ENCODE data around the gene CTNNA1.
"Not testable (repeated sequence)": the region's sequence is repeated elsewhere in the genome, so short reads cannot be mapped to it uniquely, and the experiment has no call there.

The CTNNA1 gene

DNA sequence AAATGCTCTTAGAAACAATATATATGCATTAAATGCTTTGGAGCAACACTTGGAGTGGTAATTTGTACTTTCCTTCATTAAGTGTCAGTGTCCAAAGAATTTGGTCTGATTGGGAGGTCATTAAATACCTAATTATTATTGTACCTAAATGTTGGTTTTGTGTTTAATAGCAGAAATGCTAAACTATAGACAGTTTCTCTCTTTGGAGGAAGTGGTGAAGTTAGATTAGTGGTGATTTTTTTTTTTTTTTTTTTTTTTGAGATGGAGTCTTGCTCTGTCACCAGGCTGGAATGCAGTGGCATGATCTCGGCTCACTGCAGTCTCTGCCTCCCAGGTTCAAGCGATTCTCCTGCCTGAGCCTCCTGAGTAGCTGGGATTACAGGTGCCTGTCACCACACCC lies 168.1 kb downstream of the CTNNA1 start:
- TF ChIP-seq, protein P1, sequence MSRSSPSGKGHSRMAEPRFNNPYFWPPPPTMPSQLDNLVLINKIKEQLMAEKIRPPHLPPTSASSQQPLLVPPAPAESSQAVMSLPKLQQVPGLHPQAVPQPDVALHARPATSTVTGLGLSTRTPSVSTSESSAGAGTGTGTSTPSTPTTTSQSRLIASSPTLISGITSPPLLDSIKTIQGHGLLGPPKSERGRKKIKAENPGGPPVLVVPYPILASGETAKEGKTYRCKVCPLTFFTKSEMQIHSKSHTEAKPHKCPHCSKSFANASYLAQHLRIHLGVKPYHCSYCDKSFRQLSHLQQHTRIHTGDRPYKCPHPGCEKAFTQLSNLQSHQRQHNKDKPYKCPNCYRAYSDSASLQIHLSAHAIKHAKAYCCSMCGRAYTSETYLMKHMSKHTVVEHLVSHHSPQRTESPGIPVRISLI (tag by site-specific recombination; IDR thresholded peaks at IDR 0.05) = peak; percentile 85
- CTCF ChIA-PET = interaction anchor here (0.7 kb wide), 1 partner anchor 28 kb away, joined by 4 read pairs; no protein-coding TSS in a partner anchor
- POLR2A ChIA-PET; H3K27ac ChIP-seq (ENCODE audit: extremely low read depth, low read depth, low read length); H3K4me3 ChIP-seq (ENCODE audit: low read depth, low read length); H3K4me1 ChIP-seq (ENCODE audit: control insufficient read depth, insufficient read depth, low read length); H3K9me3 ChIP-seq (ENCODE audit: control insufficient read depth, insufficient read depth, low read depth, low read length): not testable (repeated sequence)
- H3K36me3 ChIP-seq (ENCODE audit: control insufficient read depth in 2 of 2, insufficient read depth in 1 of 2, low read length in 2 of 2) = peaks cover 0 to 56% of the 10 kb centered on the region in 2 experiments; a peak in 2 of 3 replicates

- POLR2A ChIA-PET = no interaction called here
- peaks cover 0 to 66% of the 10 kb centered on the region in 2 experiments; a peak in 1 of 3 replicates for H3K36me3 ChIP-seq (ENCODE audit: control insufficient read depth in 2 of 2, insufficient read depth in 1 of 2, low read length in 2 of 2)
Observed at GRCh38 chr5:138922494-138922893, 169.3 kb downstream of the CTNNA1 start.

More at GRCh38 chr5:138922494-138922893, 169.3 kb downstream of the CTNNA1 start:
- H3K4me1 ChIP-seq (ENCODE audit: control insufficient read depth, insufficient read depth, low read length) = no peaks in the 10 kb centered on the region
- no peak for TF ChIP-seq ZBTB48 (tag by site-specific recombination; IDR thresholded peaks at IDR 0.05)
- TF ChIP-seq ZNF664 (tag by site-specific recombination; IDR thresholded peaks at IDR 0.05) = no peak
- no peak for TF ChIP-seq ZNF354C (tag by site-specific recombination; IDR thresholded peaks at IDR 0.05; ENCODE audit: borderline replicate concordance, low read depth)
- TF ChIP-seq ZNF10 (tag by site-specific recombination; IDR thresholded peaks at IDR 0.05) = no peak
- no peak for TF ChIP-seq ZNF211 (tag by site-specific recombination; IDR thresholded peaks at IDR 0.05; ENCODE audit: low read depth)
- TF ChIP-seq KLF7 (tag by site-specific recombination; IDR thresholded peaks at IDR 0.05; ENCODE audit: borderline replicate concordance) = no peak
- no peak for TF ChIP-seq ZBTB10 (tag by site-specific recombination; IDR thresholded peaks at IDR 0.05)
- no peak for TF ChIP-seq PATZ1 (tag by site-specific recombination; IDR thresholded peaks at IDR 0.05)
- TF ChIP-seq ZNF596 (tag by site-specific recombination; IDR thresholded peaks at IDR 0.05) = no peak
- no peak for TF ChIP-seq ZNF624 (tag by site-specific recombination; IDR thresholded peaks at IDR 0.05)
- TF ChIP-seq REPIN1 (tag by site-specific recombination; IDR thresholded peaks at IDR 0.05; ENCODE audit: low read depth) = no peak
- TF ChIP-seq ZNF514 (tag by site-specific recombination; IDR thresholded peaks at IDR 0.05) = no peak
- TF ChIP-seq, protein P2, sequence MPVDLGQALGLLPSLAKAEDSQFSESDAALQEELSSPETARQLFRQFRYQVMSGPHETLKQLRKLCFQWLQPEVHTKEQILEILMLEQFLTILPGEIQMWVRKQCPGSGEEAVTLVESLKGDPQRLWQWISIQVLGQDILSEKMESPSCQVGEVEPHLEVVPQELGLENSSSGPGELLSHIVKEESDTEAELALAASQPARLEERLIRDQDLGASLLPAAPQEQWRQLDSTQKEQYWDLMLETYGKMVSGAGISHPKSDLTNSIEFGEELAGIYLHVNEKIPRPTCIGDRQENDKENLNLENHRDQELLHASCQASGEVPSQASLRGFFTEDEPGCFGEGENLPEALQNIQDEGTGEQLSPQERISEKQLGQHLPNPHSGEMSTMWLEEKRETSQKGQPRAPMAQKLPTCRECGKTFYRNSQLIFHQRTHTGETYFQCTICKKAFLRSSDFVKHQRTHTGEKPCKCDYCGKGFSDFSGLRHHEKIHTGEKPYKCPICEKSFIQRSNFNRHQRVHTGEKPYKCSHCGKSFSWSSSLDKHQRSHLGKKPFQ (tag by site-specific recombination; IDR thresholded peaks at IDR 0.05) = no peak
- no peak for TF ChIP-seq OSR2 (tag by site-specific recombination; IDR thresholded peaks at IDR 0.05)
- TF ChIP-seq GLIS2 (tag by site-specific recombination; IDR thresholded peaks at IDR 0.05) = no peak
- TF ChIP-seq, protein P3, sequence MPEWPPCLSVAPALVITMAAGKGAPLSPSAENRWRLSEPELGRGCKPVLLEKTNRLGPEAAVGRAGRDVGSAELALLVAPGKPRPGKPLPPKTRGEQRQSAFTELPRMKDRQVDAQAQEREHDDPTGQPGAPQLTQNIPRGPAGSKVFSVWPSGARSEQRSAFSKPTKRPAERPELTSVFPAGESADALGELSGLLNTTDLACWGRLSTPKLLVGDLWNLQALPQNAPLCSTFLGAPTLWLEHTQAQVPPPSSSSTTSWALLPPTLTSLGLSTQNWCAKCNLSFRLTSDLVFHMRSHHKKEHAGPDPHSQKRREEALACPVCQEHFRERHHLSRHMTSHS (tag by site-specific recombination; IDR thresholded peaks at IDR 0.05) = no peak
- TF ChIP-seq GLI2 (tag by site-specific recombination; IDR thresholded peaks at IDR 0.05; ENCODE audit: borderline replicate concordance, low read depth) = no peak
- no peak for TF ChIP-seq ZNF660 (tag by site-specific recombination; IDR thresholded peaks at IDR 0.05)
- CTCF ChIA-PET = interaction anchor here (0.7 kb wide), 1 partner anchor 75 kb away, joined by 5 read pairs; no protein-coding TSS in a partner anchor
- H3K4me3 ChIP-seq (ENCODE audit: low read depth, low read length) = no peak overlapping the region
- no peaks in the 10 kb centered on the region for H3K9me3 ChIP-seq (ENCODE audit: control insufficient read depth, insufficient read depth, low read depth, low read length)
- H3K27ac ChIP-seq (ENCODE audit: extremely low read depth, low read depth, low read length) = no peak overlapping the region

All from HEK293 (cell line).